Endothelial cell of umbilical vein (primary cell): ENCODE results near the gene DCPS. TPM values are rescaled to one million over a fixed set of nuclear protein-coding genes. Genes with fewer than 3 reads are reported as not detected.
A peak's percentile ranks its signal among the peaks of the same experiment; 100 is the strongest.

Source experiments
- BruUV-seq: library from RNA; stranded (reverse); fragments of 400-500 nt; replicated peaks from 2 replicates; lab custom pipeline; 2021; lab: Mats Ljungman, UMichigan
- CTCF ChIA-PET: fragments of 300-600, 350-600 bp; sonication (Branson Sonifier 250); formaldehyde crosslinking; loops from one replicate; lab custom pipeline; 2021; ENCODE audit warnings: antibody characterized with exemption, inconsistent platforms; lab: Charles Lee
- POLR2A ChIA-PET: fragments of 300-600, 350-600 bp; sonication (Branson Sonifier 250); formaldehyde crosslinking; loops from one replicate; lab custom pipeline; 2021; ENCODE audit warnings: antibody characterized with exemption, inconsistent platforms; lab: Charles Lee
- DNase-seq: peaks from one replicate; pipeline ENCODE4 v3.0.0-alpha.2; 2011; ENCODE audit warnings: low read depth, low spot score
- FAIRE-seq: peaks from 2 replicates; lab custom pipeline; 2011; peaks lifted over from hg19 to GRCh38; lab: Jason Lieb, UNC
- H2AFZ ChIP-seq: 2 replicates; pipeline ENCODE4 v1.6.0; 2012; ENCODE audit warnings: low read depth, low read length, control low read depth, inconsistent platforms
- H3K27ac ChIP-seq: 2 replicates; pipeline ENCODE4 v1.5.1; 2011; ENCODE audit warnings: low read depth, mild to moderate bottlenecking, control low read depth, low read length, moderate library complexity; ENCODE audit not compliant: insufficient read depth
- H3K27me3 ChIP-seq, 2 experiments: 2 replicates each; pipeline versions ENCODE4 v1.6.0 to v1.6.1; 2011; ENCODE audit warnings: low read length in 2 of 2, mixed read lengths in 1 of 2; ENCODE audit not compliant: control insufficient read depth in 2 of 2, insufficient read depth in 2 of 2
- H3K36me3 ChIP-seq, 2 experiments: 2 replicates in 1 of 2; 3 replicates in 1 of 2; pipeline ENCODE4 v1.5.1; 2011; ENCODE audit warnings: low read length in 2 of 2, mild to moderate bottlenecking in 1 of 2, moderate library complexity in 1 of 2; ENCODE audit not compliant: control insufficient read depth in 2 of 2, insufficient read depth in 2 of 2; ENCODE audit errors: extremely low read depth in 1 of 2
- H3K4me1 ChIP-seq: 3 replicates; pipeline ENCODE4 v1.5.1; 2011; ENCODE audit warnings: mild to moderate bottlenecking, low read length; ENCODE audit not compliant: control insufficient read depth, insufficient read depth; ENCODE audit errors: extremely low read depth
- H3K4me2 ChIP-seq: 2 replicates; pipeline ENCODE4 v1.6.1; 2011; ENCODE audit warnings: low read length, control low read depth, mixed read lengths; ENCODE audit not compliant: insufficient read depth
- H3K4me3 ChIP-seq, 3 experiments: fragments of 200-600 bp in 1 of 3; sonication (generic), shearing (Covaris generic) in 1 of 3; replicated peaks in 1 of 3; 2 replicates each; pipeline ENCODE4 v1.5.1; 2011 to 2016; ENCODE audit warnings: control low read depth in 3 of 3, low read length in 3 of 3, mild to moderate bottlenecking in 2 of 3, inconsistent platforms in 1 of 3, low read depth in 1 of 3, moderate library complexity in 1 of 3; ENCODE audit not compliant: insufficient read depth in 1 of 3
- H3K79me2 ChIP-seq: 2 replicates; pipeline ENCODE4 v1.6.0; 2012; ENCODE audit warnings: low read length, inconsistent platforms; ENCODE audit not compliant: control insufficient read depth, insufficient read depth
- H3K9ac ChIP-seq: replicated peaks from 2 replicates; pipeline ENCODE3; 2011; ENCODE audit warnings: low read length, control low read depth; ENCODE audit not compliant: insufficient read depth; ENCODE audit errors: extremely low read depth
- H3K9me1 ChIP-seq: replicated peaks from 3 replicates; pipeline ENCODE4 v1.6.0; 2011; ENCODE audit warnings: mild to moderate bottlenecking, low read length; ENCODE audit not compliant: control insufficient read depth, insufficient read depth; ENCODE audit errors: extremely low read depth
- H3K9me3 ChIP-seq: replicated peaks from 2 replicates; pipeline ENCODE4 v1.5.1; 2012; ENCODE audit warnings: low read length, inconsistent platforms; ENCODE audit not compliant: control insufficient read depth, insufficient read depth
- H4K20me1 ChIP-seq: replicated peaks from 2 replicates; pipeline ENCODE3; 2011; ENCODE audit warnings: mild to moderate bottlenecking, low read length; ENCODE audit not compliant: control insufficient read depth, insufficient read depth; ENCODE audit errors: extremely low read depth
- EZH2 ChIP-seq: IDR thresholded peaks from 2 replicates; pipeline ENCODE4 v1.6.1; 2012; ENCODE audit warnings: borderline replicate concordance, low read depth, mild to moderate bottlenecking, moderate library complexity, low read length, inconsistent platforms; ENCODE audit not compliant: severe bottlenecking
- FOS ChIP-seq: IDR thresholded peaks from 2 replicates; pipeline ENCODE4 v1.6.1; 2011; ENCODE audit warnings: mild to moderate bottlenecking, low read length, moderate library complexity, borderline replicate concordance; ENCODE audit not compliant: insufficient read depth
- GATA2 ChIP-seq: IDR thresholded peaks from 2 replicates; pipeline ENCODE4 v1.7.0; 2011; ENCODE audit warnings: low read depth, mild to moderate bottlenecking, moderate library complexity, mixed read lengths, low read length; ENCODE audit not compliant: insufficient read length, insufficient read depth
- JUN ChIP-seq: IDR thresholded peaks from 2 replicates; pipeline ENCODE4 v1.6.1; 2011; ENCODE audit warnings: borderline replicate concordance, low read depth; ENCODE audit not compliant: insufficient read length, insufficient read depth
- MYC ChIP-seq: IDR thresholded peaks from one replicate; pipeline ENCODE4 v1.6.1; 2011; ENCODE audit warnings: mild to moderate bottlenecking, low read depth, low read length
- POLR2A ChIP-seq: IDR thresholded peaks from 2 replicates; pipeline ENCODE4 v1.6.1; 2012; ENCODE audit warnings: low read depth, mild to moderate bottlenecking, control low read depth, low read length
- POLR2AphosphoS5 ChIP-seq: IDR thresholded peaks from 2 replicates; pipeline ENCODE4 v1.6.1; 2012; ENCODE audit warnings: low read depth, mild to moderate bottlenecking, control low read depth, low read length, moderate library complexity; ENCODE audit not compliant: insufficient read depth
- dilution Hi-C: fragments of 300-500 bp; cut with MboI; formaldehyde crosslinking; loops from one replicate; pipeline ENCODE4 v1.15.0; 2019; ENCODE audit warnings: low sequenced_read_pairs; ENCODE audit not compliant: extremely low pct_ligation_motif_present
- intact Hi-C: fragments of 100-400 bp; cut with micrococcal nuclease; formaldehyde crosslinking; loops from one replicate; pipeline ENCODE4 v1.10.0; 2022
- polyA plus RNA-seq, 4 experiments: library from polyadenylated mRNA; depleted of rRNA in 3 of 4; stranded (reverse) in 3 of 4; unstranded in 1 of 4; fragments of >200 nt; gene quantifications; 2 replicates each; pipeline versions ENCODE4 v1.2.1 to v1.2.3, GENCODE V29; 2011 to 2012; ENCODE audit warnings: missing spikeins in 1 of 4
- total RNA-seq: library from RNA; stranded (reverse); gene quantifications from 2 replicates; pipeline ENCODE4 v1.2.3, GENCODE V29; 2021
- TF ChIP-seq, protein P1 (sequence below): IDR thresholded peaks from 2 replicates; pipeline ENCODE4 v1.6.1; 2011; ENCODE audit not compliant: insufficient read depth, insufficient read length
- TF ChIP-seq, protein P2 (sequence below), 2 donors: IDR thresholded peaks; 1 replicate in 1 of 2; 2 replicates in 1 of 2; pipeline ENCODE4 v1.5.1; 2011; ENCODE audit warnings: low read length in 2 of 2, mild to moderate bottlenecking in 2 of 2, moderate library complexity in 2 of 2, control low read depth in 1 of 2, inconsistent platforms in 1 of 2, low read depth in 1 of 2; ENCODE audit not compliant: insufficient read depth in 1 of 2; ENCODE audit errors: extremely low read depth in 1 of 2

Gene DCPS
- total and polyA plus RNA-seq, 2 donors (not counting 3 experiments of a cell fraction or from before 2014, with no cell fraction given): 19.6 to 36.0 TPM

DNA sequence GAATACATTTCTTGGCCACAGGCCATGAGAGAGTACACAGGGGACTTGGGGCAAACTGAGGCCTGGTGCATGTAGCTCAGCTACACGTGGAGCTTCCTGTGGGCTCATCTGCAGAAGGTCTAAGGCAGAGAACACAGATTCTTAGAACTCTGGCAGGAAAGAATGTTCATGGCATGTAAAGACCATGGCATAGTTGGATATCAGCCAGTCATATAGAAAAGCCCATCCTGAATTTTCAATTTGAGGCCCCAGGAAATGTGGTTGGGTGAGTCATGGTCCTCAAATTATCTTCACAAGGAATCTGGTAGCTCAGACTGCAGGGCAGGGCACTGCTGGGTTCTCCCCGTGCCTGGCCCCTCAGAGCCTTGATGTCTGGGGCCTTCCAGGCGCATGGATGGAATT lies 37.9 kb downstream of the DCPS start:
- Histone ChIP-seq H3K4me3 (no peak overlapping the region), H2AFZ (no peak overlapping the region), H3K79me2 (no peaks in the 10 kb centered on the region), H3K4me1 (peaks cover 51% of the 10 kb centered on the region), H3K27me3 (no peaks in the 10 kb centered on the region), H3K27ac (peak overlapping the region; percentile 68), H4K20me1 (no peaks in the 10 kb centered on the region), H3K4me2 (peak overlapping the region; percentile 31), H3K9me3 (no peaks in the 10 kb centered on the region), H3K36me3 (no peaks in the 10 kb centered on the region), H3K9me1 (no peaks in the 10 kb centered on the region), H3K9ac (no peak overlapping the region)
- DNase-seq (peak; percentile 31), FAIRE-seq (peak; percentile 73)
- dilution Hi-C loops (no loop called here), intact Hi-C loops (no loop called here)
- no TSS peak for BruUV-seq
- ChIA-PET POLR2A (no interaction called here), CTCF (interaction anchor here (1.5 to 1.9 kb wide), 4 partner anchors 9 to 139 kb away, joined by 4 to 9 read pairs (median 6); partner anchors contain the start of gene ST3GAL4)
- peak; percentile 80 for TF ChIP-seq GATA2
- TF ChIP-seq, protein P1, sequence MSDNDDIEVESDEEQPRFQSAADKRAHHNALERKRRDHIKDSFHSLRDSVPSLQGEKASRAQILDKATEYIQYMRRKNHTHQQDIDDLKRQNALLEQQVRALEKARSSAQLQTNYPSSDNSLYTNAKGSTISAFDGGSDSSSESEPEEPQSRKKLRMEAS: no peak
- peak; percentile 39 for TF ChIP-seq FOS
- peak; percentile 63 for TF ChIP-seq JUN
- no peak for TF ChIP-seq MYC
- TF ChIP-seq, protein P2, sequence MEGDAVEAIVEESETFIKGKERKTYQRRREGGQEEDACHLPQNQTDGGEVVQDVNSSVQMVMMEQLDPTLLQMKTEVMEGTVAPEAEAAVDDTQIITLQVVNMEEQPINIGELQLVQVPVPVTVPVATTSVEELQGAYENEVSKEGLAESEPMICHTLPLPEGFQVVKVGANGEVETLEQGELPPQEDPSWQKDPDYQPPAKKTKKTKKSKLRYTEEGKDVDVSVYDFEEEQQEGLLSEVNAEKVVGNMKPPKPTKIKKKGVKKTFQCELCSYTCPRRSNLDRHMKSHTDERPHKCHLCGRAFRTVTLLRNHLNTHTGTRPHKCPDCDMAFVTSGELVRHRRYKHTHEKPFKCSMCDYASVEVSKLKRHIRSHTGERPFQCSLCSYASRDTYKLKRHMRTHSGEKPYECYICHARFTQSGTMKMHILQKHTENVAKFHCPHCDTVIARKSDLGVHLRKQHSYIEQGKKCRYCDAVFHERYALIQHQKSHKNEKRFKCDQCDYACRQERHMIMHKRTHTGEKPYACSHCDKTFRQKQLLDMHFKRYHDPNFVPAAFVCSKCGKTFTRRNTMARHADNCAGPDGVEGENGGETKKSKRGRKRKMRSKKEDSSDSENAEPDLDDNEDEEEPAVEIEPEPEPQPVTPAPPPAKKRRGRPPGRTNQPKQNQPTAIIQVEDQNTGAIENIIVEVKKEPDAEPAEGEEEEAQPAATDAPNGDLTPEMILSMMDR (IDR thresholded peaks at IDR 0.05; ENCODE audit: extremely low read depth in 1 of 2, insufficient read depth in 1 of 2, low read depth in 1 of 2, low read length in 2 of 2): no peak
- TF ChIP-seq POLR2A: no peak
- TF ChIP-seq POLR2AphosphoS5: no peak
- no peak for TF ChIP-seq EZH2
